PC-9 (cell line): ENCODE measurements around the gene RIBC1. TPM values are rescaled to one million over a fixed set of nuclear protein-coding genes. Genes with fewer than 3 reads are reported as not detected.

Experiments
- BruUV-seq: library from RNA; stranded (reverse); fragments of 400-500 nt; replicated peaks from 2 replicates; lab custom pipeline; 2021; lab: Mats Ljungman, UMichigan
- CTCF ChIA-PET: fragments of 300-600 bp; sonication (Branson Sonifier 250); formaldehyde crosslinking; loops from one replicate; lab custom pipeline; 2022; ENCODE audit warnings: antibody characterized with exemption; lab: Charles Lee
- POLR2A ChIA-PET: fragments of 300-600 bp; sonication (Branson Sonifier 250); formaldehyde crosslinking; loops from one replicate; lab custom pipeline; 2022; ENCODE audit warnings: antibody characterized with exemption; ENCODE audit not compliant: unreplicated experiment; lab: Charles Lee
- DNase-seq, 2 experiments: peaks; one replicate each; pipeline versions ENCODE4 v3.0.0 to v3.0.0-alpha.2; 2015 to 2022; ENCODE audit warnings: mixed read lengths in 1 of 2
- H2AFZ ChIP-seq: fragments of 200-600 bp; sonication (generic); 2 replicates; pipeline ENCODE4 v1.8.1; 2017; ENCODE audit warnings: antibody characterized with exemption
- H3F3A ChIP-seq: fragments of 200-600 bp; sonication (generic); 2 replicates; pipeline ENCODE4 v1.8.1; 2017; ENCODE audit warnings: antibody characterized with exemption, mild to moderate bottlenecking, low read depth; ENCODE audit not compliant: insufficient read depth
- H3K27ac ChIP-seq: fragments of 200-600 bp; sonication (generic); 2 replicates; pipeline ENCODE4 v1.6.1; 2016; ENCODE audit warnings: mixed run types
- H3K27me3 ChIP-seq: fragments of 200-600 bp; sonication (generic); 2 replicates; pipeline ENCODE4 v1.6.1; 2016; ENCODE audit warnings: low read depth, mixed run types; ENCODE audit not compliant: insufficient read depth
- H3K36me3 ChIP-seq: fragments of 200-600 bp; sonication (generic); 2 replicates; pipeline ENCODE4 v1.6.1; 2016; ENCODE audit warnings: low read depth, mixed run types
- H3K4me1 ChIP-seq: fragments of 200-600 bp; sonication (generic); replicated peaks from 2 replicates; pipeline ENCODE4 v1.6.1; 2016; ENCODE audit warnings: mixed run types; ENCODE audit not compliant: insufficient read depth
- H3K4me2 ChIP-seq: fragments of 200-600 bp; sonication (generic); 2 replicates; pipeline ENCODE4 v1.6.1; 2017; ENCODE audit warnings: mixed run types
- H3K4me3 ChIP-seq: fragments of 200-600 bp; sonication (generic); 2 replicates; pipeline ENCODE4 v1.6.1; 2016; ENCODE audit warnings: mixed run types
- H3K79me2 ChIP-seq: fragments of 200-600 bp; sonication (generic); 2 replicates; pipeline ENCODE4 v1.6.1; 2017; ENCODE audit warnings: low read depth, mixed run types
- H3K9me2 ChIP-seq: fragments of 200-600 bp; sonication (generic); 2 replicates; pipeline ENCODE4 v1.8.1; 2017; ENCODE audit warnings: mild to moderate bottlenecking; ENCODE audit not compliant: insufficient read depth
- H3K9me3 ChIP-seq: fragments of 200-600 bp; sonication (generic); 2 replicates; pipeline ENCODE4 v1.8.1; 2016; ENCODE audit warnings: low read depth; ENCODE audit not compliant: insufficient read depth
- H4K20me1 ChIP-seq: fragments of 200-600 bp; sonication (generic); 2 replicates; pipeline ENCODE4 v1.8.1; 2017; ENCODE audit not compliant: insufficient read depth
- EZH2 ChIP-seq: fragments of 200-600 bp; sonication (generic); IDR thresholded peaks from 2 replicates; pipeline ENCODE4 v1.8.0; 2017; ENCODE audit warnings: antibody characterized with exemption, low read depth
- intact Hi-C: fragments of 100-400 bp; cut with micrococcal nuclease; formaldehyde crosslinking; loops from one replicate; pipeline ENCODE4 v1.10.0; 2022; ENCODE audit not compliant: unreplicated experiment
- total RNA-seq: library from RNA; stranded (reverse); gene quantifications from 2 replicates; pipeline ENCODE4 v1.2.3, GENCODE V29; 2021
- TF ChIP-seq, protein P1 (sequence below): fragments of 200-600 bp; sonication (generic); conservative IDR thresholded peaks from 2 replicates; pipeline ENCODE4 v1.6.1; 2017; ENCODE audit warnings: mixed run types, antibody characterized with exemption, mild to moderate bottlenecking, moderate library complexity

Gene RIBC1
- total RNA-seq, 1 experiment from 2014 or later, result 4.5 TPM

- Histone ChIP-seq H3K9me2 (no peaks in the 10 kb centered on the region), H2AFZ (no peak overlapping the region), H3K9me3 (no peaks in the 10 kb centered on the region), H3K27me3 (no peaks in the 10 kb centered on the region), H3F3A (no peaks in the 10 kb centered on the region), H3K79me2 (no peaks in the 10 kb centered on the region), H3K4me3 (no peak overlapping the region), H4K20me1 (no peaks in the 10 kb centered on the region), H3K4me1 (no peaks in the 10 kb centered on the region), H3K27ac (no peak overlapping the region), H3K36me3 (no peaks in the 10 kb centered on the region), H3K4me2 (no peak overlapping the region)
- intact Hi-C loops, result no loop called here
- no peak for DNase-seq
- ChIA-PET CTCF (no interaction called here), POLR2A (interaction anchor here (0.7 kb wide), 1 partner anchor 714 kb away, joined by 3 read pairs; no protein-coding TSS in a partner anchor)
- no peak for TF ChIP-seq EZH2
- TF ChIP-seq, protein P1, sequence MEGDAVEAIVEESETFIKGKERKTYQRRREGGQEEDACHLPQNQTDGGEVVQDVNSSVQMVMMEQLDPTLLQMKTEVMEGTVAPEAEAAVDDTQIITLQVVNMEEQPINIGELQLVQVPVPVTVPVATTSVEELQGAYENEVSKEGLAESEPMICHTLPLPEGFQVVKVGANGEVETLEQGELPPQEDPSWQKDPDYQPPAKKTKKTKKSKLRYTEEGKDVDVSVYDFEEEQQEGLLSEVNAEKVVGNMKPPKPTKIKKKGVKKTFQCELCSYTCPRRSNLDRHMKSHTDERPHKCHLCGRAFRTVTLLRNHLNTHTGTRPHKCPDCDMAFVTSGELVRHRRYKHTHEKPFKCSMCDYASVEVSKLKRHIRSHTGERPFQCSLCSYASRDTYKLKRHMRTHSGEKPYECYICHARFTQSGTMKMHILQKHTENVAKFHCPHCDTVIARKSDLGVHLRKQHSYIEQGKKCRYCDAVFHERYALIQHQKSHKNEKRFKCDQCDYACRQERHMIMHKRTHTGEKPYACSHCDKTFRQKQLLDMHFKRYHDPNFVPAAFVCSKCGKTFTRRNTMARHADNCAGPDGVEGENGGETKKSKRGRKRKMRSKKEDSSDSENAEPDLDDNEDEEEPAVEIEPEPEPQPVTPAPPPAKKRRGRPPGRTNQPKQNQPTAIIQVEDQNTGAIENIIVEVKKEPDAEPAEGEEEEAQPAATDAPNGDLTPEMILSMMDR, result no peak
- no TSS peak for BruUV-seq
Observed at GRCh38 chrX:53379008-53379710, 43.5 kb upstream of the RIBC1 start.

GRCh38 chrX:53379747-53380146, 42.9 kb upstream of the RIBC1 start:
- TF ChIP-seq EZH2, result no peak
- TF ChIP-seq, protein P1, result no peak
- Histone ChIP-seq H3K4me2 (no peak overlapping the region), H3K4me1 (no peaks in the 10 kb centered on the region), H3K79me2 (no peaks in the 10 kb centered on the region), H3K27me3 (no peaks in the 10 kb centered on the region), H3K36me3 (no peaks in the 10 kb centered on the region), H4K20me1 (no peaks in the 10 kb centered on the region), H2AFZ (no peak overlapping the region), H3K27ac (no peak overlapping the region), H3K9me3 (no peaks in the 10 kb centered on the region), H3K4me3 (no peak overlapping the region), H3K9me2 (no peaks in the 10 kb centered on the region), H3F3A (no peaks in the 10 kb centered on the region)
- ChIA-PET POLR2A (no interaction called here), CTCF (no interaction called here)
- no peak for DNase-seq
- BruUV-seq, result TSS peak; percentile 50
- intact Hi-C loops, result no loop called here

DNA sequence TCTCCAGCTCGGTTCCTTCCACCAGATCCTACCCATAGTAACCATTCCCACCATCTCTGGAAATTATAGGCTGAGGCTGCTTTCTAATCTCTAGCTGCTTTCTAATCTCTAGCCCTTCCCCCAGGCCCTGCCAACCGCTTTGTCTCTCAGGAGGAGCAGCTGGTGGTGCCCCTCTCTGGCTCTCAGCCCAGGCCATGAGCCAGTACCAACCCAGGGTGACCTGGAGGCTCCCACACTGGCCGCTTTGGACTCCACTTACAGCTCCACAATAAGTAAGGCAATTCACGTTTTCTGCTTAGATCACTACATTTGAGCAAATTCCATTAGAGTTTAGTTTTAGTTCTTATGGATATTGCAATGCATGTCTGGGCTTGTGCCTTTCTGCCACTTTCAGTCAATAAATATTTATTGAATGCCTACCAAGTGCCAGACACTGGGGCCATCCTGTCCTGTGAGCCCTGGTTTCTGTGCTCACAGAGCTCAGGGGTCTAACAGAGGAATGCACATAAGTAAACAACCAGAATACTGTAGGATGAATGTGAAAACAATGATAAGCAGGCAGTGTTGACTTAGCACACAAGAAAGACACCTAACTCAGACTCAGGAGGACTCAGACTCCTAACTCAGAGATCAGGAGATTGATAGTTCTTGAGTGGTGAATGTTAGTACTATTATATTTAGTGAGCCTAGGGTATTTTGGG, 39.1 kb upstream of the RIBC1 start:
- Histone ChIP-seq H3K36me3 (no peaks in the 10 kb centered on the region), H3K4me2 (no peak overlapping the region), H3K9me3 (no peaks in the 10 kb centered on the region), H4K20me1 (no peaks in the 10 kb centered on the region), H2AFZ (no peak overlapping the region), H3K4me1 (no peaks in the 10 kb centered on the region), H3K79me2 (no peaks in the 10 kb centered on the region), H3F3A (no peaks in the 10 kb centered on the region), H3K4me3 (no peak overlapping the region), H3K27me3 (no peaks in the 10 kb centered on the region), H3K9me2 (no peaks in the 10 kb centered on the region), H3K27ac (no peak overlapping the region)
- ChIA-PET POLR2A (no interaction called here), CTCF (interaction anchor here (0.5 to 0.7 kb wide), 2 partner anchors 172 to 526 kb away, joined by 14 to 15 read pairs; no protein-coding TSS in a partner anchor)
- intact Hi-C loops, result no loop called here
- no peak for DNase-seq
- no peak for TF ChIP-seq EZH2
- TF ChIP-seq, protein P1, result no peak
- no TSS peak for BruUV-seq
